T-helper 1 cell treated with Interleukin-12 subunit alpha and Interleukin-12 subunit beta and Interleukin-4 antibody, amounts not matched to agents 30 ng/mL and 1 ng/mL, for 36 hours (primary cell): Measurements from ENCODE around the gene B4GALT3. TPM values are rescaled to one million over a fixed set of nuclear protein-coding genes. Genes with fewer than 3 reads are reported as not detected.

ENCODE experiments used
- intact Hi-C: fragments of 100-400 bp; cut with micrococcal nuclease; formaldehyde crosslinking; loops from one replicate; pipeline ENCODE4 v1.15.1; 2024
- total RNA-seq: library from RNA; stranded (reverse); gene quantifications from 2 replicates; pipeline ENCODE4 v1.2.3, GENCODE V29; 2022

The B4GALT3 gene
- total RNA-seq, 1 donor from 2014 or later = 56.3 TPM

GRCh38 chr1:161165742-161166668 lies 11.3 kb downstream of the B4GALT3 start, which contains the start of gene PPOX:
TSS of gene PPOX (plus strand) at chr1:161166426. CDS start at chr1:161166848, 422 bp downstream.
- intact Hi-C loops = loop anchor here (1.0 kb wide), 8 partner anchors 8 to 125 kb away; partner anchors contain the start of genes B4GALT3, DEDD, NDUFS2 and UFC1

- intact Hi-C loops = no loop called here
These were observed 12.3 kb downstream of the B4GALT3 start for GRCh38 chr1:161164901-161165610.

GRCh38 chr1:161163793-161164192 lies 13.5 kb downstream of the B4GALT3 start:
- intact Hi-C loops = no loop called here

- intact Hi-C loops = no loop called here
These were observed 14.5 kb downstream of the B4GALT3 start for GRCh38 chr1:161162806-161163205.

GRCh38 chr1:161162052-161162451 lies 15.3 kb downstream of the B4GALT3 start:
- intact Hi-C loops = no loop called here

- intact Hi-C loops = no loop called here
These were observed 15.7 kb downstream of the B4GALT3 start for GRCh38 chr1:161161652-161162051.

GRCh38 chr1:161160671-161161145 lies 16.6 kb downstream of the B4GALT3 start:
- intact Hi-C loops = no loop called here

GRCh38 chr1:161159913-161160243 lies 17.4 kb downstream of the B4GALT3 start:
- intact Hi-C loops = loop anchor here (1.0 to 2.0 kb wide), 3 partner anchors 17 to 115 kb away; partner anchors contain the start of genes B4GALT3, DEDD and USF1

- intact Hi-C loops = loop anchor here (1.0 to 2.0 kb wide), 3 partner anchors 18 to 114 kb away; partner anchors contain the start of genes B4GALT3, DEDD and USF1
These were observed 18.0 kb downstream of the B4GALT3 start, which contains the start of gene USP21 for GRCh38 chr1:161159087-161159912. TSS of gene USP21 (plus strand) at chr1:161159500. CDS start at chr1:161160641, 1,141 bp downstream.

GRCh38 chr1:161158316-161159010 lies 18.8 kb downstream of the B4GALT3 start:
- intact Hi-C loops = loop anchor here (1.0 to 2.0 kb wide), 4 partner anchors 8 to 113 kb away; partner anchors contain the start of genes B4GALT3, DEDD, PPOX and USF1

GRCh38 chr1:161157867-161158266 lies 19.4 kb downstream of the B4GALT3 start:
- intact Hi-C loops = loop anchor here (1.0 to 2.0 kb wide), 2 partner anchors 8 to 19 kb away; partner anchors contain the start of genes B4GALT3 and PPOX

- intact Hi-C loops = loop anchor here (1.0 to 5.0 kb wide), 10 partner anchors 12 to 892 kb away; partner anchors contain the start of genes B4GALT3, DCAF8, DEDD and NDUFS2
These were observed 23.5 kb downstream of the B4GALT3 start, which contains the start of gene UFC1 for GRCh38 chr1:161153682-161154337. TSS of gene UFC1 (plus strand) at chr1:161153978. CDS start at chr1:161153998, 20 bp downstream.

GRCh38 chr1:161153176-161153575 lies 24.1 kb downstream of the B4GALT3 start:
- intact Hi-C loops = loop anchor here (1.0 to 5.0 kb wide), 10 partner anchors 13 to 891 kb away; partner anchors contain the start of genes B4GALT3, DCAF8, DEDD and NDUFS2

GRCh38 chr1:161145832-161146231 lies 31.5 kb downstream of the B4GALT3 start:
- intact Hi-C loops = no loop called here

GRCh38 chr1:161140755-161141400 lies 36.4 kb downstream of the B4GALT3 start:
- intact Hi-C loops = no loop called here

- intact Hi-C loops = loop anchor here (1.0 kb wide), 2 partner anchors 42 to 142 kb away; no protein-coding TSS in a partner anchor
These were observed 37.5 kb downstream of the B4GALT3 start for GRCh38 chr1:161139766-161140165.

- intact Hi-C loops = no loop called here
These were observed 38.9 kb downstream of the B4GALT3 start for GRCh38 chr1:161138431-161138830.

- intact Hi-C loops = no loop called here
These were observed 39.4 kb downstream of the B4GALT3 start for GRCh38 chr1:161137881-161138280.
